Activated CD4-positive, alpha-beta T cell treated with anti-CD3 and anti-CD28 coated beads, Interleukin-2, Interleukin-4, amounts not matched to agents 100 ng/mL and 50 ng/mL, durations not matched to agents 16 hours and 8 hours (primary cell): Measurements from ENCODE around the gene RPSA.
"Not testable (repeated sequence)": the region's sequence is repeated elsewhere in the genome, so short reads cannot be mapped to it uniquely, and the experiment has no call there.

Experiments used
- DNase-seq: peaks from one replicate; pipeline ENCODE4 v3.0.0-alpha.2; 2020; ENCODE audit warnings: low spot score

Gene RPSA

GRCh38 chr3:39419742-39420315, 13.3 kb downstream of the RPSA start:
- DNase-seq: no peak

- no peak for DNase-seq
Observed at GRCh38 chr3:39420543-39420942, 14.0 kb downstream of the RPSA start.

GRCh38 chr3:39423436-39423970, 17.0 kb downstream of the RPSA start:
- no peak for DNase-seq

- no peak for DNase-seq
Observed at GRCh38 chr3:39426312-39426711, 19.8 kb downstream of the RPSA start.

- no peak for DNase-seq
Observed at GRCh38 chr3:39427506-39427905, 21.0 kb downstream of the RPSA start.

DNA sequence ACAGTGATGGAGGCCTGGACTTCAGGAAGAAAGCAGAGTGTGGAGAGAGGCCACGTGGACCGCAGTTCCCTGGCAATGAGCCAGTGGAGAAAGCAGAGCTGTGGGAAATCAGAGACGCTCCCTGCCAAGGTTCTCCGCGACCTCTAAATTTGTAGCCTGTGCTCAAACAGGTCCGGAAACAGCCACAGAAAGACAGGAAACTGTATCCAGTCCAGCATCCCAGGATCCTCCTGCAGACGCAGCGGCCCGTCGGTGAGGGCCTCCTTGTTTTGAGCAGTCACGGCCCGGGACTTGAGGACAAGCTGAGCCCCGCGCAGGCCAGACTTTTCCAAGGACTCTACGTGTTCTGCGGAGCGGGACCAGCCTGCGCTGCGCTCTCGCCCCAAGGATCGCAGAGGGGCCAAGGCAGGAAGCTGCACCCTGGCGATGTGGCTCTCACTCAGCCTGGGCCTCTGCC, 22.3 kb downstream of the RPSA start:
- DNase-seq: no peak

DNA sequence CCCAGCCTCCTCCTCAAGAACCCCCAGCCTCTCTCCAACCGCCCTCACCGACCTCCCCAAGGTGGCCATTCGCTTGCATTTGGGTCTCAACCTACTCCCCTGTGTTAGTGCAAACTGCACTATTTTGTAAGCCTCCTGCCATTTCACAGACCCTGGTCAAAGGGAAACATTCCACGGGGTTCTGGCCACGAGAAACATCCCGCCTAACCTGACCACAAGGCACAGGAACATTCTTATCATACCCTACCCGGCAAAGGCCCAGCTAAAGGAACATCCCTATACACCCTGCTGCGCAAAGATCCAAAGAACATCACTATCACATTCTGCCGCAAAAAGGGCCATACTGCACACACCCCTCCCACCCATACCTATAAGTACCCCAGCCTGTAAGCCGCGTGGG, 22.9 kb downstream of the RPSA start:
- DNase-seq: no peak

GRCh38 chr3:39432342-39432741, 25.8 kb downstream of the RPSA start:
- DNase-seq: no peak

GRCh38 chr3:39433642-39434041, 27.1 kb downstream of the RPSA start:
- no peak for DNase-seq

- DNase-seq: no peak
Observed at GRCh38 chr3:39434574-39434973, 28.1 kb downstream of the RPSA start.

- DNase-seq: no peak
Observed at GRCh38 chr3:39435006-39435748, 28.7 kb downstream of the RPSA start.

DNA sequence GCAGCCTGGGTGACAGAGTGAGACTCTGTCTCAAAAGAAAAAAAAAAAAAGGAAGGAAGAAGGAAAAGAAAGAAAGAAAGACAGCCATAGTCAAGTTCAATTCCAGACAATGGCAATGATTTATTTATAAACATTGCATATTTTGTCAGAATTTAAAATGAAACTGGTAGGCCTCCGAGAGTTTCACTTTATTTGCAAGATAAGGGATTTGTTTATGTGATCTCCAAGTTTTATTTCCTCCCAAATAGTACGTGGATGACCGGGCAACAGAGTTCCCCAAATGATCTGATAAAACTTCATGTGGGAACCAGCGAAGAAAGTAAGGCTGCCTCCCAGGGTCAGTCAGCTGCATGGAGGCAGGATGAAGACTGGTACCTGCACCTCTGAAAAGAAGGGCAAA, 32.4 kb downstream of the RPSA start:
- DNase-seq: no peak

- no peak for DNase-seq
Observed at GRCh38 chr3:39440316-39440715, 33.8 kb downstream of the RPSA start.

DNA sequence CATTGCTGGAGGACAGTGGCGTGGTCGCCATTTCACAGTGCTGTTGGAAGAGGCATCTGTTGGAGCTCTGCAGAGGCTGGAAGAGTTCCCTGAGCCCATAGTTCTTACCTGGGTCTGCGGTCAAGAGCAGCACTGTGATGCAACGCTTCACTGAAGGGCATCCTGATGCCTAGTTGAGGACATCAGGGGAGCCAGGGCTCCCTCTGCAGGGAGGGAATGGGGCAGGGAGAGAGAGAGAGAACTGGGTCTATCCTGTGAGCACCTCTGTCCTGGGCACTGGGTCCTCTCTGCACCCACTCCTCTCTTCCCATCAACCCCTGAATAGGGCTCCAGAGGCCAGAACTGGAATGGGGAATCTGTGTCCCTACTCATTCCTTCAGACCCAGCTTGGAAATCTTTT, 37.0 kb downstream of the RPSA start:
- no peak for DNase-seq

GRCh38 chr3:39445927-39446326, 39.4 kb downstream of the RPSA start:
- no peak for DNase-seq

DNA sequence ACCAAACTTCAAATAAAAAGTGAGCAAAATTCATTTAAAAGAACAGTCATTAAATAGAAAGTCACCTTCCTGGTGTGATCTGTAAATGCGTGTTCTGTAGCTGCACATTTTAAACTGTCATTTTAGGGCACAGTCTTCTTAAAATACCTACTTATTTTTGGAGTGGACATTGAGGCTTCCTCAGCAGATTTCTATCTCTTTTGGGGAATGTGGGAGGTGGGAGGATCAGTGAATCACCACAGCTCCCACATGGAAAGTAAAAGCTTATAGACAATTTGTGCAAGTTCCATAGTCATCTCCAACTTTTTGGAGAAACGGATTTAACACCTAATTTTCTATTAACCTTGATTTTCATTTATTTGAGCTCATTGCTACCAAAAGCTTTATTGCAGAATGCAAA, 39.9 kb downstream of the RPSA start:
- no peak for DNase-seq

DNA sequence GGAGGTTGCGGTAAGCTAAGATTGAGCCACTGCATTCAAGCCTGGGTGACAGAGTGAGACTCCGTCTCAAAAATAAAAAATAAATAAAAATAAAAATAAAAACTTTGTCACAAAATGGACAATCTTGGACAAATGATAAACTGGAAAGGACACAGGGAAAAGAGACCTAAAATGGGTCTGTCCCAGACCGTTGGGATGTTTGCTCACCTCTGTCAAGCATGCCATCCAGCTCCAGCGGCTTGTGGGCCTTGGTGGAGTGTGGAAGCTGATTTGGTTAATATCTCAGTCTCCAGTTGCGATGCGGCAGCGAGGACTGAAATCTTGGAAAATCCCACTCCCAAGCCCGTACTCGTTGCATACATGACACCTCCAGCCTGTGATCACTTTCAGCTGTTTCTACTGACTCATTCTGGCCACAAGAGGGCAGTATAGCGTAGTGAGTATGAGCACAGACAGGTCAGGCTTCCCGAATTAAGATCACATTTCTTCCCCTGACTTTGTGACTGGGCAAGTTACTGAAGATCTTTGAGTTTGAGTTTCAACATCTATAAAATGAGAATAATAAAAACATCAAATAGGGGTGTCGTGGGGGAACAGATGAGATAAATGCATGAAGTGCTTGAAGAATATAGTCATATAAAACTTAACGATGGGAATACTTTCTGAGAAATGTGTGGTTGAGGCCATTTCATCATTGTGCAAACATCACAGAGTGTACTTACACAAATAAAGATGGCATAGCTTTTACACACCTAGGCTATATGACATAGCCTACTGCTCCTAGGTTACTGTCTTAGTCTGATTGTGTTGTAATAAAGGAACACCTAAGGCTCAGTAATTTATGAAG, 41.3 kb downstream of the RPSA start:
- peak; percentile 77 for DNase-seq

DNA sequence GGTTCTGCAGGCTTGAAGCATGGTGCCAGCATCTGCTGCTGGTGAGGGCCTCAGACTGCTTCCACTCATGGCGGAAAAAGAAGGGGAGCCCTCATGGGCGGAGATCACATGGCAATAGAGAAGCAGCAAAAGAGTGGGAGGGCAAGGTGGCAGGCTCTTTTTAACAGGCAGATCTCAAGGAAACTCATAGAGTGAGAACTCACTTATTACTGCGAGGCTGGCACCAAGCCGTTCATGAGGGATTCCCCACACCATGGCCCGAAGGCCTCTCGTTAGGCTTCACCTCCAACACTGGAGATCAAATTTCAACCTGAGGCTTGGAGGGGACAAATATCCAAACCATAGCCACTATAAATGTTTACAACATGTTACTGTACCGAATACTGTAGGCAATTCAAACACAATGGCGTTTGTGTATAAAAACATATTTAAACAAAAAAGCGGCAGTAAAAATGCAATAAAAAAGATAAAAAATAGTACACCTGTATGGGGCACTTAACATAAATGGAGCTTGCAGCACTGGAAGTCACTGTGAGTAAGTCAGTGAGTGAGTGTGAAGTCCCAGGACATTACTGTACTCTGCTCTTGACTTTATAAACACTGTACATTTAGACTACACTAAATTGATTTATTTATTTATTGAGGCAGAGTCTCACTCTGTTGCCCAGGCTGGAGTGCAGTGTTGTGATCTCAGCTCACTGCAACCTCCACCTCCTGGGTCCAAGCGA, 42.1 kb downstream of the RPSA start:
- DNase-seq: no peak

- DNase-seq: no peak
Observed at GRCh38 chr3:39449796-39450195, 43.3 kb downstream of the RPSA start.

- no peak for DNase-seq
Observed at GRCh38 chr3:39453134-39453533, 46.6 kb downstream of the RPSA start.

GRCh38 chr3:39453872-39454271, 47.4 kb downstream of the RPSA start:
- DNase-seq: not testable (repeated sequence)

DNA sequence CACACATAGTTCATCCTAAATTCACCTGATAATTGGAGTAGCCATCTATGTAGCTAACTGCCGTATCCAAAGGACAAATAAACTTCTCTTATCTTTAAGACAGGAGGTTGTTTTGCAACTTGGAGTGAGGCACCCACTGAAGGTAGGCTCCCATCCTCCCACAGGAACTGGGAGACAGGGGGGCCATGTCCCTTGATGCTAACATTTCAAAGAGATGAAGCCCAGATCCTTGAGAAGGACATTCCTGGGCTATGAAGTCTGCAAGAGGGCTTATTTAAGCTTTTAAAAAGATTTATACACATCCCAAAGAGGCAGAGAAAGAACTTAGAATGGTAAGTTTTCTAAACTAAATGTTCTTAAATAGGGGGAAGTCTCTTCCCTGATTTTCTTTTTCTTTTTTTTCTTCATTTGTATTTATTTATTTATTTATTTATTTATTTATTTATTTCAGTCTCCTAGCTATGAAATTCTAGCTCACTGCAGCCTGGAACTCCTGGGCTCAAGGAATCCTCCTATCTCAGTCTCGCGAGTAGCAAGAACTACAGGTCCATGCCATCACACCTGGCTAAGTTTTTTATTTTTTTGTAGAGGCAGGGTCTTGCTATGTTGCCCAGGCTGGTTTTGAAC, 48.2 kb downstream of the RPSA start:
- DNase-seq: no peak
